Smooth muscle cell (in vitro differentiated cells): ENCODE measurements around the gene ADGRD1. TPM values are rescaled to one million over a fixed set of nuclear protein-coding genes. Genes with fewer than 3 reads are reported as not detected.

Source experiments
- DNase-seq: peaks from one replicate; lab custom pipeline; 2025; ENCODE audit not compliant: unreplicated experiment; lab: John Stamatoyannopoulos, UW
- H2AFZ ChIP-seq: fragments of 200-600 bp; sonication (generic); 2 replicates; pipeline ENCODE4 v1.6.0; 2016; ENCODE audit warnings: antibody characterized with exemption, low read depth, mild to moderate bottlenecking
- H3F3A ChIP-seq: fragments of 200-600 bp; sonication (generic); 2 replicates; pipeline ENCODE4 v1.6.0; 2017; ENCODE audit warnings: antibody characterized with exemption, low read depth
- H3K27ac ChIP-seq: fragments of 200-600 bp; sonication (generic); 2 replicates; pipeline ENCODE4 v1.5.1; 2016; ENCODE audit warnings: low read depth, mild to moderate bottlenecking
- H3K27me3 ChIP-seq: fragments of 200-600 bp; sonication (generic); 2 replicates; pipeline ENCODE4 v1.6.1; 2016; ENCODE audit warnings: low read depth, mild to moderate bottlenecking
- H3K36me3 ChIP-seq: fragments of 200-600 bp; sonication (generic); 2 replicates; pipeline ENCODE4 v1.5.1; 2016; ENCODE audit warnings: low read depth
- H3K4me1 ChIP-seq: fragments of 200-600 bp; sonication (generic); 2 replicates; pipeline ENCODE4 v1.5.1; 2016; ENCODE audit warnings: low read depth
- H3K4me2 ChIP-seq: fragments of 200-600 bp; sonication (generic); 2 replicates; pipeline ENCODE4 v1.6.0; 2016; ENCODE audit warnings: mild to moderate bottlenecking
- H3K4me3 ChIP-seq: fragments of 200-600 bp; sonication (generic); 2 replicates; pipeline ENCODE4 v1.5.1; 2016; ENCODE audit warnings: mild to moderate bottlenecking
- H3K79me2 ChIP-seq: fragments of 200-600 bp; sonication (generic); 2 replicates; pipeline ENCODE4 v1.6.0; 2016; ENCODE audit warnings: low read depth, mild to moderate bottlenecking
- H3K9ac ChIP-seq: fragments of 200-600 bp; sonication (generic); 2 replicates; pipeline ENCODE4 v1.6.0; 2016; ENCODE audit warnings: low read depth
- H3K9me3 ChIP-seq: fragments of 200-600 bp; sonication (generic); replicated peaks from 2 replicates; pipeline ENCODE4 v1.5.1; 2016; ENCODE audit warnings: low read depth
- H4K20me1 ChIP-seq: fragments of 200-600 bp; sonication (generic); 2 replicates; pipeline ENCODE4 v1.6.0; 2016; ENCODE audit warnings: low read depth
- WGBS: methylation state at CpG from one replicate; pipeline ENCODE4 v1.1.7; 2016; ENCODE audit warnings: low lambda C conversion rate; 5-methylcytosine and 5-hydroxymethylcytosine counted together
- polyA plus RNA-seq: library from polyadenylated mRNA; unstranded; fragments of >200 nt; fragmentation: Nextera tagmentation; extraction: Ambion mirVana; gene quantifications from 2 replicates; pipeline ENCODE4 v1.2.1, GENCODE V29; 2016
- total RNA-seq: library from RNA; depleted of rRNA; stranded (reverse); fragments of >200 nt; gene quantifications from 2 replicates; pipeline ENCODE4 v1.2.3, GENCODE V29; 2014
- TF ChIP-seq, protein P1 (sequence below): fragments of 200-600 bp; sonication (generic); IDR thresholded peaks from 2 replicates; pipeline ENCODE4 v1.5.1; 2017; ENCODE audit warnings: borderline replicate concordance, mild to moderate bottlenecking, antibody characterized with exemption; ENCODE audit not compliant: insufficient read depth, poor library complexity, severe bottlenecking

ADGRD1 gene
- total and polyA plus RNA-seq, 2 experiments from 2014 or later: 0.14 TPM; not detected in 1

- peak overlapping the region; percentile 63 for H3K4me2 ChIP-seq
- H3K79me2 ChIP-seq: no peaks in the 10 kb centered on the region
- 81% methylated on average over 4 of the region's 4 CpGs for WGBS
- no peak overlapping the region for H3K4me3 ChIP-seq
- no peaks in the 10 kb centered on the region for H4K20me1 ChIP-seq
- peaks cover 4% of the 10 kb centered on the region for H3F3A ChIP-seq
- no peaks in the 10 kb centered on the region for H3K9me3 ChIP-seq
- H2AFZ ChIP-seq: no peak overlapping the region
- H3K36me3 ChIP-seq: no peaks in the 10 kb centered on the region
- H3K27me3 ChIP-seq: no peaks in the 10 kb centered on the region
- peak overlapping the region; percentile 63 for H3K27ac ChIP-seq
- TF ChIP-seq, protein P1, sequence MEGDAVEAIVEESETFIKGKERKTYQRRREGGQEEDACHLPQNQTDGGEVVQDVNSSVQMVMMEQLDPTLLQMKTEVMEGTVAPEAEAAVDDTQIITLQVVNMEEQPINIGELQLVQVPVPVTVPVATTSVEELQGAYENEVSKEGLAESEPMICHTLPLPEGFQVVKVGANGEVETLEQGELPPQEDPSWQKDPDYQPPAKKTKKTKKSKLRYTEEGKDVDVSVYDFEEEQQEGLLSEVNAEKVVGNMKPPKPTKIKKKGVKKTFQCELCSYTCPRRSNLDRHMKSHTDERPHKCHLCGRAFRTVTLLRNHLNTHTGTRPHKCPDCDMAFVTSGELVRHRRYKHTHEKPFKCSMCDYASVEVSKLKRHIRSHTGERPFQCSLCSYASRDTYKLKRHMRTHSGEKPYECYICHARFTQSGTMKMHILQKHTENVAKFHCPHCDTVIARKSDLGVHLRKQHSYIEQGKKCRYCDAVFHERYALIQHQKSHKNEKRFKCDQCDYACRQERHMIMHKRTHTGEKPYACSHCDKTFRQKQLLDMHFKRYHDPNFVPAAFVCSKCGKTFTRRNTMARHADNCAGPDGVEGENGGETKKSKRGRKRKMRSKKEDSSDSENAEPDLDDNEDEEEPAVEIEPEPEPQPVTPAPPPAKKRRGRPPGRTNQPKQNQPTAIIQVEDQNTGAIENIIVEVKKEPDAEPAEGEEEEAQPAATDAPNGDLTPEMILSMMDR: no peak
- peak overlapping the region; percentile 29 for H3K9ac ChIP-seq
- DNase-seq: no peak
- H3K4me1 ChIP-seq: peaks cover 4% of the 10 kb centered on the region
These were observed 159.1 kb downstream of the ADGRD1 start for GRCh38 chr12:131112700-131113290.

GRCh38 chr12:131113568-131114270 lies 160.0 kb downstream of the ADGRD1 start:
- Histone ChIP-seq H3K4me3 (no peak overlapping the region), H3F3A (peaks cover 4% of the 10 kb centered on the region), H3K27me3 (no peaks in the 10 kb centered on the region), H3K27ac (no peak overlapping the region), H4K20me1 (no peaks in the 10 kb centered on the region), H3K36me3 (no peaks in the 10 kb centered on the region), H3K9ac (no peak overlapping the region), H3K4me1 (peaks cover 4% of the 10 kb centered on the region), H3K79me2 (no peaks in the 10 kb centered on the region), H2AFZ (no peak overlapping the region), H3K9me3 (no peaks in the 10 kb centered on the region), H3K4me2 (no peak overlapping the region)
- TF ChIP-seq, protein P1: no peak
- DNase-seq: no peak
- WGBS: 88% methylated on average over 18 of the region's 18 CpGs

- no peaks in the 10 kb centered on the region for H3K79me2 ChIP-seq
- peaks cover 4% of the 10 kb centered on the region for H3K4me1 ChIP-seq
- WGBS: 88% methylated on average over 5 of the region's 5 CpGs
- H3K4me2 ChIP-seq: no peak overlapping the region
- H3K9ac ChIP-seq: no peak overlapping the region
- H2AFZ ChIP-seq: no peak overlapping the region
- H3K9me3 ChIP-seq: no peaks in the 10 kb centered on the region
- TF ChIP-seq, protein P1: no peak
- H3F3A ChIP-seq: peaks cover 4% of the 10 kb centered on the region
- no peaks in the 10 kb centered on the region for H3K27me3 ChIP-seq
- H3K27ac ChIP-seq: no peak overlapping the region
- no peak overlapping the region for H3K4me3 ChIP-seq
- no peaks in the 10 kb centered on the region for H4K20me1 ChIP-seq
- DNase-seq: no peak
- H3K36me3 ChIP-seq: no peaks in the 10 kb centered on the region
These were observed 160.6 kb downstream of the ADGRD1 start for GRCh38 chr12:131114271-131114670.
